ENCODE data around the gene CEACAM1. TPM values are rescaled to one million over a fixed set of nuclear protein-coding genes. Genes with fewer than 3 reads are reported as not detected.

Gene CEACAM1
- total RNA-seq (not detected in 2 replicates), polyA plus RNA-seq (not detected in 2 replicates)

- no peaks in the 10 kb centered on the region for H3K27me3 ChIP-seq
- no peak for TF ChIP-seq CTCF (IDR thresholded peaks at IDR 0.05; ENCODE audit: low read depth, low read length)
These were observed at the start of gene CEACAM1 for GRCh38 chr19:42528354-42529247. TSS of gene CEACAM1 (minus strand) at chr19:42528481. CDS start at chr19:42528374, 107 bp downstream.

DNA sequence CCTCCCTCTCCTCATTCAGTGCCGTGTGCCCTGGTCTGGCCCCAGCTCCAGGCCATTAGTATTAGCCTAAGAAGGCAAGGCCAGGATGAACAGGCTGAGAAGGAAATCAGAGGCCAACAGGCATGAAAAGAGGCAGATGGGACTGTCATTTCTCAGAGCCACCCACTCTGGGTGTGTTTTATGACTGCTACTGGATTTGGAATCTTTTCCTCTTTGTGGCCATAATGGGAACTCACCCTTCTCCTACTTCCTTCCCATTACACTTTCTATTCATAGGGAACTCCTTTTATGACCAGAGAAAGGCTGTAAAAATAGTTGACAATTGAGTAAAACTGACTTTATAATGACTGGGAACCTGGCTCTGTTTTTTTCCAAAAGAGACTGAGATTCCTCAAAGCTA, 48.7 kb upstream of the CEACAM1 start:
- no peaks in the 10 kb centered on the region for H3K9me3 ChIP-seq (ENCODE audit: low read depth)
- no peak for DNase-seq (ENCODE audit: low read depth in 1 of 2, low spot score in 1 of 2)
- no peaks in the 10 kb centered on the region for H3K4me1 ChIP-seq (ENCODE audit: low read depth)
- H3K4me3 ChIP-seq = no peak overlapping the region
- TF ChIP-seq CTCF (IDR thresholded peaks at IDR 0.05; ENCODE audit: low read depth, low read length) = no peak
- no peaks in the 10 kb centered on the region for H3K36me3 ChIP-seq
- no peaks in the 10 kb centered on the region for H3K27me3 ChIP-seq
- H3K27ac ChIP-seq = no peak overlapping the region

More at GRCh38 chr19:42528354-42529247, at the start of gene CEACAM1:
- no peak within 1 kb of the TSS for H3K4me3 ChIP-seq
- H3K4me1 ChIP-seq (ENCODE audit: low read depth) = no peaks in the 10 kb centered on the region
- peak in 1 of 2 donors; percentile 53 for DNase-seq (ENCODE audit: low read depth in 1 of 2, low spot score in 1 of 2)
- no peaks in the 10 kb centered on the region for H3K36me3 ChIP-seq
- H3K27ac ChIP-seq = no peak within 1 kb of the TSS
- H3K9me3 ChIP-seq (ENCODE audit: low read depth) = no peaks in the 10 kb centered on the region

GRCh38 chr19:42576241-42576640, 48.0 kb upstream of the CEACAM1 start:
- no peaks in the 10 kb centered on the region for H3K4me1 ChIP-seq (ENCODE audit: low read depth)
- H3K9me3 ChIP-seq (ENCODE audit: low read depth) = no peaks in the 10 kb centered on the region
- no peak for DNase-seq (ENCODE audit: low read depth in 1 of 2, low spot score in 1 of 2)
- H3K27me3 ChIP-seq = no peaks in the 10 kb centered on the region
- no peak overlapping the region for H3K27ac ChIP-seq
- TF ChIP-seq CTCF (IDR thresholded peaks at IDR 0.05; ENCODE audit: low read depth, low read length) = no peak
- H3K36me3 ChIP-seq = no peaks in the 10 kb centered on the region
- H3K4me3 ChIP-seq = no peak overlapping the region

- no peak for TF ChIP-seq CTCF (IDR thresholded peaks at IDR 0.05; ENCODE audit: low read depth, low read length)
- Histone ChIP-seq H3K4me3 (no peak overlapping the region), H3K4me1 (ENCODE audit: low read depth) (no peaks in the 10 kb centered on the region), H3K36me3 (no peaks in the 10 kb centered on the region), H3K9me3 (ENCODE audit: low read depth) (no peaks in the 10 kb centered on the region), H3K27ac (no peak overlapping the region), H3K27me3 (no peaks in the 10 kb centered on the region)
- no peak for DNase-seq (ENCODE audit: low read depth in 1 of 2, low spot score in 1 of 2)
These were observed 45.4 kb upstream of the CEACAM1 start for GRCh38 chr19:42573642-42574041.

DNA sequence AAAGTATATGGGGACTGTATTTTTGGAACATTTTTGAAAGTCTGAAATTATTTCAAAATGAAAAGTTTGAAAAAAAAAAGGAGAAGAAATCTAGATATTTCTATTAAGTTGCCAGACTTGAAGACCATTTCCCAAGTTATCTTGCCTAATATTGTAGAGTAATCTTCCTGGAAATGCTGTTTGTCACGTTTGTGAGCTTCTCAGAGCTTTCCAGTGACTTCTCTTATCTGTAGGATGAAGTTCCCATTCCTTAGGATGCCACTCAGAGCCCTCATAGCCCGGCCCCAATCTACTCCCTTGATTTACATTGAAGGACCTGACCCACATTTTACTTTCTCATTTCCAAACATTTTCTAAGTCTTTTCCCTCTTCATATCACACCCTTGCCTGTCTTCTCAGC, 42.8 kb upstream of the CEACAM1 start:
- no peak for DNase-seq (ENCODE audit: low read depth in 1 of 2, low spot score in 1 of 2)
- H3K27me3 ChIP-seq = no peaks in the 10 kb centered on the region
- H3K36me3 ChIP-seq = no peaks in the 10 kb centered on the region
- no peak for TF ChIP-seq CTCF (IDR thresholded peaks at IDR 0.05; ENCODE audit: low read depth, low read length)
- no peaks in the 10 kb centered on the region for H3K4me1 ChIP-seq (ENCODE audit: low read depth)
- no peak overlapping the region for H3K4me3 ChIP-seq
- H3K27ac ChIP-seq = no peak overlapping the region
- H3K9me3 ChIP-seq (ENCODE audit: low read depth) = no peaks in the 10 kb centered on the region
